Measurements from ENCODE around the gene PLCD3.

The PLCD3 gene

GRCh38 chr17:45115015-45115625 is 17.2 kb downstream of the PLCD3 start:
- DNase-seq = no peak

- DNase-seq = no peak
These were observed 18.0 kb downstream of the PLCD3 start for GRCh38 chr17:45114117-45114932.

DNA sequence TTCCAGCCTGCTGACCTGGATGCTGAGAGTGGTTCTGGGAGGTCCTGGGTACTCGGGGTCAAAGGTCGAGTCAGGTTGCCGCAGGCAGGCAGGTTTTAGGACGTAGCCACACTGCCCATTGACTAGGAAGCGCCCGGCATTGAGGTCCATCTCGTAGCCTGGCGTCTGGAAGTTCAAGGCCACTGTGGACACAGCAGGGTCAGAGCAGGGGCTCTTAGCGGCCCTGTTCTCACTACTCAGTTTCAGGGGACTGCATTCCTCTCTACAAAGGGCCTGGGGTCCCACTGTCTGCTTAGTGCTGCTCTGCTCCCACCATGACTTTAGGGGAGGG is 18.9 kb downstream of the PLCD3 start:
- DNase-seq = no peak

GRCh38 chr17:45112559-45113423 is 19.5 kb downstream of the PLCD3 start:
- DNase-seq = no peak

DNA sequence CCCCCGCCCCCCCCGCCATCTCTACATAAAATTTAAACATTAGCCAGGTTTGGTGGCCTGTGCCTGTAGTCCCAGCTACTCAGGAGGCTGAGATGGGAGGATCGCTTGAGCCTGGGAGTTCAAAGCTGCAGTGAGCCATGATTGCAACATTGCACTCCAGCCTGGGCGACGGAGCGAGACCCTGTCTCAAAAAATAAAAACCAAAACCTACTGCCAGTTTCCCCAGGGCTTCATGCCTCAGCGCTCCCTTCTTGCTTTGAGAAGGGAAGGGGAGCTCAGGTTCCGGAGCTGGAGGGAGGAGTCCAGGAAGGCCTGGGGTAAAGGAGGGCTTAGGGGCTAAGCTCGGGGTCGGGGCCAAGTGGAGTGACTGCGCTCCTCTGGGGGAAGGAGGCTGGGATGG is 20.5 kb downstream of the PLCD3 start:
- no peak for DNase-seq

DNA sequence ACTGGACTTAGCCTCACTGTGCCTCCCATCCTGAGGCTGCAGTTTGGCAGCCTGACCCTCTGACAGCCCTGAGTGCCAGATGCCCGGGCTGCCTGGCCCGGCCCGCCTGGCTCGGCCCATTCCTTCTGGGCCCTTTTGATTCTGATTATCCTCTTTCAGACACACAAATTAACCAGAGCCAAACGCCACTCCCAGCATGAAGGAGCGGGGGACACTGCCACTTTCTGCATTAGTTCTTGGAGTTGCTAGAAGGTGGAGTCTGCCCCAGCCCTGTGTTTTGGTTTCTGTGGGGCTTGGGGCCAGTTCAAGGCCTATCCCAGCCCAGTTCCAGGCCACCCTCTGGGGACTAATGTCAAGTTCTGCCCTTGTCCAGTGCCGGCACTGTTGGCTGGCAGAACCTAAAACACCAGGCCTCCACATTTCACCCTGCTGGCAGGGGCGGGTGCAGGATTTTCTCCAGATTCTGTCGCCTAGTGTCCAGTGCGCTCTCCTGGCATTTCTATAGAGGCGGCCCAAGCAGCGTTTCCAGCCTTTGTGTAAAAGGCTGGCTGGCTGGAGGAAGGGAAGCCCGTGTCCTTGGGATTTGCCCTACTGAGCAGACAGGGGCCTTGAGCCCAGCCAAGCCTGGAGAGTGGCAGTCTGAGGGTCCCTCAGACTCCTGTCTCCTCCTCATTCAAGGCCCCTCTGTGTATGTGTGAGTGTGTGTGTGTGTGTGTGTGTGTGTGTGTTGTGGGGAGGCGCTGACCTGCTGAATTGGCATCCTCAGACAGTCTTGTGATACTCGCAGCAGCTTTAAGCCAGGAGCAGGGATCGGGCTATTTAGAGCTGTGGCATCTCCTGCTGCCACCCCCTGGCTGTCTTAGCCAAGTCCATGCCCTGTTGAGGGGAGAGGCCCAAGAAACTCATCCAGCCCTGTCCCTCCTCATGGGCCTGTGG is 21.4 kb downstream of the PLCD3 start:
- DNase-seq = no peak

- DNase-seq = no peak
These were observed 23.5 kb downstream of the PLCD3 start for GRCh38 chr17:45108595-45109521.

DNA sequence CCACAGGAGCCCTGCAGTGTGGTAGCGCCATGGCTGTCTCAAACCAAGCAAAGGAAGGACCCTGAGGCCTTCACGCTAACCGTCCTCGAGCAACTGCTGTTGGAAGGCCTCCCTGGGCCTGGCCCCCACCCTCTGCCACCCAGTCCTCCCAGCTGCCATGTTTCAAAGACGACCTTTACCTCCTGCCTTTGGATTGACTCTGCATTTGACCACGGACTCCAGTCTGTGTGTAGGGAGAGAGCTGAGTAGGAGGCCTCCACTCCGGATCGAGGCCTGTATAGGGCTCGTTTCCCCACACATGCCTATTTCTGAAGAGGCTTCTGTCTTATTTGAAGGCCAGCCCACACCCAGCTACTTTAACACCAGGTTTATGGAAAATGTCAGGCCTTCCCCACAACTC is 24.3 kb downstream of the PLCD3 start:
- DNase-seq = no peak

- no peak for DNase-seq
These were observed 24.9 kb downstream of the PLCD3 start for GRCh38 chr17:45107293-45108010.

DNA sequence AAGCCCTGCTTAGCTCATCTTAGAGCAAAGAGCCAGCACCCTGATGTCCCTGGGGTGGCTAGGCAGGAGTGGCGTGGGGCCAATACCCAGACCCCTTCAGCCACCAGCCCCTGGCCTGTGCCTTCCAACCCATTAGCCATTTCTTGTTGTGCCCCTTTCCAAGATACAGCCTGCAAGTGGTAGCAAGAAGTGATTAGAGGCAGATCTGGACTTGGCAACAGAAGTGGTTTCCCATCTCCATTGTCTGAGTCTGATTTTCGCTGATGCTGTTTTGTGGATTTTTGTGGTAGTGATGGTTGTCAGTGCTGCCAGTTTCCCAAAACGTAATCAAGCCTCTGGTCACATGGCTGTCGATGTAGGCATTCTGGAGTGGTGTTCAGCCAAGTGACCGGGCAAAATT is 25.7 kb downstream of the PLCD3 start:
- DNase-seq = no peak

DNA sequence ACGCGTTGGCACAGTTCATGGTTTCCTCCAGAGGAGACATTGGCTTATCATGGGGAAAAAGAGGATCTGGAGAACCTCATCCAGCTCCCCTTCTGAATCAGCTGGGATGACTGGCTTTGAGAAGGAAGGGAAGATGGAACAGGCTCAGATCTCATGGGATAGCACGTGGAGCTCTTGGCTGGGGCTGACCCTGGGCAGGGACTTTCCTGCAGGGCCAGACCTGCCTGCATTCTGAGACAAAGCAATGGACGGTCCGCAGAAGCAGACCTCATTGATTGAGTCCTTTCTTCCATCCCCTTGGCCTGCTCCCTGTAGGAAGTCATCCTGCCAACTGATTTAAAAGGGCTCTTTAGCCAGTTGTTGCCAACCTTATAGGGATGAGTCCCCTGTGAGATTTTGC is 26.2 kb downstream of the PLCD3 start:
- DNase-seq = no peak

- no peak for DNase-seq
These were observed 27.2 kb downstream of the PLCD3 start for GRCh38 chr17:45104907-45105624.

DNA sequence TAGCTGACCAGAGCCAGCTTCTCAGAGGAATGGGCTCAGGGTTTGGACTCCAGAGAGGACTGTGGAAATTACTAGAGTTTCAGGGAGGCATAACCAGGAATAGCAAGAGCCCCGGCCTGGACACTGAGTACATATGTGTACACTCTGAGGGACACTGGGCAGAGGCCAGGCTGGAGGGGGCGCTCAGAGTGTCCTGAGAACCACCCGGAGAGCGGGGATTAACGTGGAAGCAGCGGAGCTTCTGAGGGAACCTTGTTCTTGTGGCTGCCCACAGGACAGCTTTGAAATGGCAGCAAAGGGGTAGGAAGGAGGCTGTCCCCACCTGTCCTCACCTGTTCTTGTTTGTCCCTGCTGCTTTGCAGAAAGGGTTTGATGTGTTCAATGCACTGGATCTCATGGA is 27.8 kb downstream of the PLCD3 start:
- DNase-seq = no peak

DNA sequence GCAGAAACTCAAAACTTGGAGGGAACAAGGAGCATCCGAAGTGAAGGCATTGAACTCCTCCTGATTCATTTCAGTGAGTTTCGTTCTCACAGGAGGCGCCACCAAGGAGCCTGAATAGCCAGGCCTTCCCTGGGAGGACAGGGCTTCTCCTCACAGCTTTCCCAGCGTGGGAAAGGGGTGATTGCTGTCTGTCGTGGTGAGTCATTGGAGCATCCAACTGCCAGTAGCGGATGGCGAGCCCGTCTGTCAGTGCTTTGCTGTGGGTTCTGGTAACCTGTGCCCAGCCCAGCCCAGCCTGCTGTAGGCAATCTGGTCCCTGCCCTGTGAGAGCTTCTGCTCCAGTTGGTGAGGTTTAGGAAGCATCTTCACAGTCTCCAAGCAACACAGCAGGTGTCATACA is 28.3 kb downstream of the PLCD3 start:
- no peak for DNase-seq

DNA sequence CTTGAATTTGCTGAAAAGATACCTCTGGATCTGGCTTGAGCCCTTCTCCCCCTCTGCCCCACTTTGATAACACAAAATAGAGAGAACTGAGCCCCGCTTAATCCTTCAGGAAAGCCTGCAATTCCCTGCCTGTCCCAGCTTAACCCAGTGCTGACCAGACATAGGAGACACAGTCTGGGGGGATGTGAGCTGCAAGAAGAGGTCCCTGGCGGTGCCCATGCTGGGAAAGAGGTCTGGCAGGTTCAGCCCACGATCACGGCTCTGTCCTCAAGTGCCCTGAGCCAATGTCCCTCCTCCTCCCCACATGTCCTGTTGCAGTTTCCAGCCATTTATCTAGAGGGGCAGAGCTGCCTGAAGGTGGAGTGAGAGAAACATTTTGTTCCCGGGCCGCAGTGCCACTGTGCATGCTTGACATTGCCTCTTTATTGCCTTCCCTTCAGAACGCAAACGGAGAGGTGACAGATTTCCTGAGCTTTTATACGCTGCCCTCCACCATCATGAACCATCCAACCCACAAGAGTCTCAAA is 29.0 kb downstream of the PLCD3 start:
- DNase-seq = no peak

DNA sequence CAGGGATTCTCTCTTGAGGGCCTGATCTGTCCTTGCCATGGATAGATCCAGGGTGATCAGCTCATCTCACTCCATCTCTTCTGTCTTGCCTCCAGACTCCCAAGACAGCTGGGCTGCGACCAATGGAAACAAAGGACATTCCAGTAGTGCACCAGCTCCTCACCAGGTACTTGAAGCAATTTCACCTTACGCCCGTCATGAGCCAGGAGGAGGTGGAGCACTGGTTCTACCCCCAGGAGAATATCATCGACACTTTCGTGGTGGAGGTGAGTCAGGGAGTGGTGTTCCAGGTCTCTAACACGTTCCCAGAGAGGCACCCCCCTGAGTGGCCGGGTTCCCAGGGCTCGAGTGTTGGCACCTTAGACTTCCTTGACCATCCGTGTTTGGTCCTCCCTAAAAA is 29.5 kb downstream of the PLCD3 start:
- DNase-seq = no peak

DNA sequence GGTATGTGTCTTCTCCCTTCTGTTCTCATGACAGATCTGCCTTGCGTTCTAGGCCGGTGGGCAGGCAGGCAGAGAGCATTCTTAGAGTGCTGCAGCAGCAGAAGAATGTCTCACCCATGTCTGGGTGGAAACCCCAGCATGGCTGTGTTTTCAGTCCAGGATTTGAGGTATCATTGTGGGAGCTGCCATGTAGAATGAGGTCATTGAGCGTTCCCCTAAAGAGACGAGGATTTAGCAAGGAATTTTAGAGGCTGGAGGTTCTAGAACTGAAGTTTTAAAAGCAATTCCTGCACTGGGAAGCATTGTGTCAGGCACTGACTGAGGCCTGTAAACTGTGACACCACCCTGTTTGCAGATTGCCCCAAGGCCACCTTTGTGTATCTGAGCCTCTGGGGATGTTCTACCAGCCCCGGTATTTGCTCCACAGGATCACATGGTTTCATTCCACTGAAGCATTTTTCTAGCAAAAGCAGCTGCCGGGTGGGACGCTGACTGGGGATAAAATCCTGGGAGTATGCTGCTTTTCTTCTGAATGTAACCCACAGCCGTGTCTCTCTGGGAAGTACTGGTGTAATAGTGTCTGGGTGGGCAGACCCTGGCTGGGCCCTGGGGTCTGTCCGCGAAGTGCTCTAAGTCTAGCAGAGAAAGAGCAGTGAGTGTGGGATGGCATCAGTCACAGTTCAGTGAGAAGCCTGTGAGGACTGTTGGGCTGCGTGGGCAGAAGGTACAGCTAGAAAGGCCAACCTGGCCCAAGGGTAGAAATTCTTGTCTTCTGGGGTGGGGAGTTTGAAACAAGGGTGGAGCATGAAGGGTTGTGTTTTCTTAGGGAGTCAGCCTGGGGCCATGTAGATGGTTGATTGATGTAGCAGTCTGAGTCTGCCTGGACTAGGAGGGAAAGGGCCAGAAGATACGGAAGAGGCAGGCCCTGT is 30.2 kb downstream of the PLCD3 start:
- no peak for DNase-seq

DNA sequence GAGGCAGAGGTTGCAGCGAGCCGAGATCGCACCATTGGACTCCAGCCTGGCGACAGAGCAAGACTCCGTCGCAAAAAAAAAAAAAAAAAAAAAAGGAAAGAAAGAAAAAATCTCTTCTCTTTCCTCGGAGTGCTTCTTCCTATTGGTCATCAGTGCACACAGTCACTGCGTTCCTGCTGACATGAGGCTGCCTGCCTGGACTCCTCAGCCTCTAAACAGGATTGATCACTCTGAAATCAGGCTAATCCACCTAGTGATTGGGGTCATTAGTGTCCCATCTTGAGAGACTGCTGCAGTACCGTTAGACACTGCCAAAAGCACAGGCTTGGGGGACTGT is 30.8 kb downstream of the PLCD3 start:
- no peak for DNase-seq

All from eye (tissue), 1 donor.